Mucosa of descending colon (tissue), 3 donors: ENCODE measurements around the gene NCAPH2. TPM values are rescaled to one million over a fixed set of nuclear protein-coding genes. Genes with fewer than 3 reads are reported as not detected.

Experiments
- ATAC-seq: fragments of 200-7000 bp; cut with Tn5 transposase; one replicate; pipeline ENCODE4 v1.9.1; 2020; ENCODE audit warnings: mild to moderate bottlenecking, moderate library complexity
- DNase-seq, 3 donors: peaks; one replicate each; pipeline ENCODE4 v3.0.0-alpha.2; 2020
- H3K36me3 ChIP-seq: fragments of 200-600 bp; one replicate; pipeline ENCODE4 v1.8.0; 2021; ENCODE audit warnings: low read depth, mild to moderate bottlenecking
- H3K4me1 ChIP-seq: fragments of 200-600 bp; one replicate; pipeline ENCODE4 v1.8.0; 2021; ENCODE audit warnings: low read depth, mild to moderate bottlenecking
- H3K4me3 ChIP-seq: fragments of 200-600 bp; one replicate; pipeline ENCODE4 v1.8.0; 2021; ENCODE audit warnings: mild to moderate bottlenecking
- H3K9me3 ChIP-seq: fragments of 200-600 bp; one replicate; pipeline ENCODE4 v1.8.0; 2021; ENCODE audit warnings: mild to moderate bottlenecking
- CTCF ChIP-seq: fragments of 200-600 bp; IDR thresholded peaks from one replicate; pipeline ENCODE4 v1.8.0; 2022; ENCODE audit warnings: antibody characterized with exemption, mild to moderate bottlenecking
- intact Hi-C, 2 donors: fragments of 100-400 bp; cut with DNase I in 1 of 2; cut with micrococcal nuclease in 1 of 2; formaldehyde crosslinking; loops; one replicate each; pipeline versions ENCODE4 v1.11.0 to v1.11.1; 2022; cut with DNase I, micrococcal nuclease
- total RNA-seq, 3 donors: library from RNA; stranded (reverse); fragmentation: NEBNext Ultra II Directional in 2 of 3; extraction: Animal tissue kit (Norgen Biotek cat#: 25700) in 2 of 3; gene quantifications; one replicate each; pipeline versions ENCODE4 v1.2.1 to v1.2.4, GENCODE V29; 2021 to 2023
- donor health status: DM: no; HTN: no; CAD: no; lungs with moderate emphysema.
- donor health status: DM: no; HTN: no; CAD: no.
- donor health status: DM: no; HTN: yes; CAD: no.

NCAPH2 gene
- total RNA-seq, 3 donors from 2014 or later, result 32.1 to 41.2 (median 34.0) TPM

- H3K4me1 ChIP-seq, result peaks cover 35% of the 10 kb centered on the region
- H3K9me3 ChIP-seq, result no peaks in the 10 kb centered on the region
- no peak for TF ChIP-seq CTCF
- H3K36me3 ChIP-seq, result peaks cover 7% of the 10 kb centered on the region
- DNase-seq (peak in 2 of 3 donors; percentile 55 to 76), ATAC-seq (peak; percentile 4)
- intact Hi-C loops, result no loop called here
- peak overlapping the region; percentile 46 for H3K4me3 ChIP-seq
Observed at GRCh38 chr22:50523806-50524675, 16.0 kb downstream of the NCAPH2 start.

- no peak for DNase-seq
- TF ChIP-seq CTCF, result no peak
- no peaks in the 10 kb centered on the region for H3K9me3 ChIP-seq
- ATAC-seq, result peak; percentile 47
- intact Hi-C loops, result loop anchor here in 1 of 2 donors (5.0 kb wide), 1 partner anchor 98 kb away; no protein-coding TSS in a partner anchor
- H3K36me3 ChIP-seq, result peaks cover 7% of the 10 kb centered on the region
- H3K4me3 ChIP-seq, result peak overlapping the region; percentile 46
- H3K4me1 ChIP-seq, result peaks cover 40% of the 10 kb centered on the region
Observed at GRCh38 chr22:50524676-50525103, 16.7 kb downstream of the NCAPH2 start.

- H3K9me3 ChIP-seq, result no peaks in the 10 kb centered on the region
- peaks cover 41% of the 10 kb centered on the region for H3K4me1 ChIP-seq
- intact Hi-C loops, result loop anchor here in 1 of 2 donors (5.0 kb wide), 1 partner anchor 97 kb away; no protein-coding TSS in a partner anchor
- peaks cover 7% of the 10 kb centered on the region for H3K36me3 ChIP-seq
- H3K4me3 ChIP-seq, result peak within 1 kb of the TSS; percentile 46
- ATAC-seq (peak; percentile 60), DNase-seq (peak; percentile 98)
- TF ChIP-seq CTCF, result peak; percentile 67
Observed at GRCh38 chr22:50525104-50525857, 17.3 kb downstream of the NCAPH2 start, which contains the start of gene SCO2. Gene SCO2, minus strand, starts transcription at chr22:50525598. Its CDS starts 1,187 bp downstream, at chr22:50524411.

- ATAC-seq, result no peak
- H3K4me1 ChIP-seq, result peaks cover 46% of the 10 kb centered on the region
- intact Hi-C loops, result loop anchor here in 1 of 2 donors (5.0 kb wide), 1 partner anchor 97 kb away; no protein-coding TSS in a partner anchor
Observed at GRCh38 chr22:50525858-50526107, 17.8 kb downstream of the NCAPH2 start.

More at GRCh38 chr22:50525858-50526107, 17.8 kb downstream of the NCAPH2 start:
- no peak for TF ChIP-seq CTCF
- Histone ChIP-seq H3K4me3 (peak overlapping the region; percentile 46), H3K36me3 (peaks cover 7% of the 10 kb centered on the region), H3K9me3 (no peaks in the 10 kb centered on the region)
- DNase-seq, result no peak
